GM23338 (cell line): Measurements from ENCODE around the gene ASB5. TPM values are rescaled to one million over a fixed set of nuclear protein-coding genes. Genes with fewer than 3 reads are reported as not detected.

Source experiments
- ATAC-seq: fragments of 200-7000 bp; cut with Tn5 transposase; 3 replicates; pipeline ENCODE4 v1.9.1; 2020
- DNase-seq: peaks from one replicate; pipeline ENCODE4 v3.0.0-alpha.2; 2015; ENCODE audit warnings: low spot score
- H2AFZ ChIP-seq: fragments of 200-600 bp; sonication (generic); 2 replicates; pipeline ENCODE4 v1.8.0; 2016; ENCODE audit warnings: antibody characterized with exemption, mild to moderate bottlenecking, moderate library complexity
- H3F3A ChIP-seq: fragments of 200-600 bp; sonication (generic); replicated peaks from 2 replicates; pipeline ENCODE4 v1.8.0; 2017; ENCODE audit warnings: antibody characterized with exemption, mixed run types, low read depth
- H3K27ac ChIP-seq: fragments of 200-600 bp; sonication (generic); 2 replicates; pipeline ENCODE4 v1.6.1; 2016; ENCODE audit warnings: low read depth
- H3K27me3 ChIP-seq: fragments of 200-600 bp; sonication (generic); 2 replicates; pipeline ENCODE4 v1.8.0; 2016; ENCODE audit warnings: mild to moderate bottlenecking, mixed run types, moderate library complexity; ENCODE audit not compliant: insufficient read depth
- H3K36me3 ChIP-seq: fragments of 200-600 bp; sonication (generic); 2 replicates; pipeline ENCODE4 v1.8.0; 2016; ENCODE audit warnings: mild to moderate bottlenecking; ENCODE audit not compliant: insufficient read depth
- H3K4me1 ChIP-seq: fragments of 200-600 bp; sonication (generic); 2 replicates; pipeline ENCODE4 v1.8.0; 2016; ENCODE audit warnings: mild to moderate bottlenecking, moderate library complexity; ENCODE audit not compliant: insufficient read depth
- H3K4me2 ChIP-seq: fragments of 200-600 bp; sonication (generic); 2 replicates; pipeline ENCODE4 v1.7.1; 2017; ENCODE audit warnings: mixed run types
- H3K4me3 ChIP-seq: fragments of 200-600 bp; sonication (generic); 2 replicates; pipeline ENCODE4 v1.6.1; 2016; ENCODE audit warnings: mixed run types
- H3K79me2 ChIP-seq: fragments of 200-600 bp; sonication (generic); replicated peaks from 2 replicates; pipeline ENCODE4 v1.8.0; 2017; ENCODE audit warnings: mild to moderate bottlenecking; ENCODE audit not compliant: insufficient read depth
- H3K9me2 ChIP-seq: fragments of 200-600 bp; sonication (generic); 2 replicates; pipeline ENCODE4 v1.8.0; 2017; ENCODE audit not compliant: insufficient read depth
- H4K20me1 ChIP-seq: fragments of 200-600 bp; sonication (generic); replicated peaks from 2 replicates; pipeline ENCODE4 v1.8.0; 2017; ENCODE audit warnings: mild to moderate bottlenecking; ENCODE audit not compliant: insufficient read depth
- H3K27ac Mint-ChIP-seq: 2 replicates; pipeline ENCODE4 v1.8.0; 2020; ENCODE audit warnings: inconsistent platforms, mild to moderate bottlenecking, moderate library complexity, mixed read lengths
- H3K27me3 Mint-ChIP-seq: 3 replicates; pipeline ENCODE4 v1.8.0; 2022; ENCODE audit warnings: low read depth, mild to moderate bottlenecking, moderate library complexity, mixed read lengths, inconsistent platforms; ENCODE audit not compliant: insufficient read depth, poor library complexity
- H3K36me3 Mint-ChIP-seq: 3 replicates; pipeline ENCODE4 v1.8.0; 2021; ENCODE audit warnings: low read depth, mild to moderate bottlenecking, inconsistent platforms, moderate library complexity, mixed read lengths
- H3K4me1 Mint-ChIP-seq: 3 replicates; pipeline ENCODE4 v1.8.0; 2020; ENCODE audit warnings: mild to moderate bottlenecking, inconsistent platforms, mixed read lengths
- H3K4me3 Mint-ChIP-seq: 3 replicates; pipeline ENCODE4 v1.8.0; 2021; ENCODE audit warnings: moderate library complexity, mild to moderate bottlenecking, inconsistent platforms, mixed read lengths
- H3K9me3 Mint-ChIP-seq: 3 replicates; pipeline ENCODE4 v1.8.0; 2020; ENCODE audit warnings: moderate library complexity, mild to moderate bottlenecking, inconsistent platforms, mixed read lengths
- CREB1 ChIP-seq: fragments of 250-450 bp; sonication (Bioruptor Pico); IDR thresholded peaks from 2 replicates; pipeline ENCODE4 v1.5.0; 2020; ENCODE audit warnings: low read depth, mild to moderate bottlenecking, moderate library complexity
- EZH2 ChIP-seq: fragments of 200-600 bp; sonication (generic); IDR thresholded peaks from one replicate; pipeline ENCODE4 v1.8.0; 2017; ENCODE audit warnings: antibody characterized with exemption, mild to moderate bottlenecking, low read depth; ENCODE audit not compliant: unreplicated experiment
- EZH2phosphoT487 ChIP-seq: fragments of 200-600 bp; sonication (generic); IDR thresholded peaks from one replicate; pipeline ENCODE4 v1.8.1; 2018; ENCODE audit warnings: antibody characterized with exemption; ENCODE audit not compliant: unreplicated experiment
- STAT1 ChIP-seq: IDR thresholded peaks from one replicate; pipeline ENCODE4 v1.6.1; 2016; ENCODE audit warnings: antibody characterized with exemption; ENCODE audit not compliant: unreplicated experiment
- ZNF331 ChIP-seq: fragments of 250-450 bp; sonication (Bioruptor Pico); IDR thresholded peaks from 2 replicates; pipeline ENCODE4 v1.5.0; 2020; ENCODE audit warnings: low read depth, mild to moderate bottlenecking, moderate library complexity
- polyA plus RNA-seq: library from polyadenylated mRNA; unstranded; fragments of >200 nt; fragmentation: Nextera tagmentation; extraction: Ambion mirVana; gene quantifications from 2 replicates; pipeline ENCODE4 v1.2.1, GENCODE V29; 2016
- total RNA-seq: library from RNA; depleted of rRNA; stranded (reverse); fragments of >200 nt; shearing (Covaris generic); gene quantifications from 2 replicates; pipeline ENCODE4 v1.2.3, GENCODE V29; 2014
- TF ChIP-seq, protein P1 (sequence below), 2 experiments: fragments of 200-600 bp in 1 of 2; sonication (generic) in 1 of 2; conservative IDR thresholded peaks; 2 replicates each; pipeline versions ENCODE4 v1.5.1 to v1.6.1; 2016 to 2017; ENCODE audit warnings: antibody characterized with exemption in 2 of 2, low read depth in 2 of 2, mild to moderate bottlenecking in 2 of 2, moderate library complexity in 1 of 2
- TF ChIP-seq, protein P2 (sequence below): fragments of 250-450 bp; sonication (Bioruptor Pico); IDR thresholded peaks from 2 replicates; pipeline ENCODE4 v1.5.0; 2020; ENCODE audit warnings: mild to moderate bottlenecking, moderate library complexity
- TF ChIP-seq, protein P3 (sequence below): IDR thresholded peaks from 2 replicates; pipeline ENCODE4 v1.6.1; 2016; ENCODE audit warnings: antibody characterized with exemption

Gene ASB5
- total and polyA plus RNA-seq, 2 experiments from 2014 or later = not detected

DNA sequence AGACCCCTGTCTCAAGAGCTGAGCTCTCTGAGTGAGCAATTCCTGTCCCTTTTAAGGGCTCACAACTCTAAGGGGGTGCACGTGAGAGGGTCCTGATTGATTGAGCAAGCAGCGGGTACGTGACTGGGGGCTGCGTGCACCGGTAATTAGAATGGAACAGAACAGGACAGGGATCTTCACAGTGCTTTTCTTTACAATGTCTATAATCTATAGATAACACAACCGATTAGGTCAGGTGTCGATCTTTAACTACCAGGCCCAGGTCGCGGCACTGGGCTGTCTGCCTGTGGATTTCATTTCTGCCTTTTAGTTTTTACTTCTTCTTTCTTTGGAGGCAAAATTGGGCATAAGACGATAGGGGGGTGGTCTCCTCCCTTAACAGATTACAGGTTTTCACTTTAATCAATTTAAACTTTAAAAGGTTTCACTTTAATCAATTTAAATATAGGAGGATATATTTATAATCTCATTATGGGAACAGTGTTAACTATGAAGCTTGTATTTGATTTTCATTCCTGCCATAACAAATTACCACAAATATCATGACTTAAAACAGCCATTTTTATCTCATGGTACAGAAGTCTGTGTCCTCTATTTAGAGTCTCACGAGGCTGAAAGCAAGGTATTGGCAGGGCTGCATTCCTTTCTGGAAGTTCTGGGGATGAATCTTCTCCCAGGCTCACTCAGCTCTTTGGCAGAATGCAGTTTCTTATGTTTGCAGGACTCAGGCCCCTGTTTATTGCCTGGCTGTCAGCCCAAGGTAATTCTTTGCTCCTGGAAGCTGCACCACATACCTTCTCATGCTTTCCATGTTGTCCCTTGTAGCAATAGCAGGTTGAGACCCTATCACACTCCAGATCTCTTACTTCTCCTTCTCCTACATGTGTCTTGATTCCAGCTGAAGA, 78.9 kb downstream of the ASB5 start (continued):
- TF ChIP-seq, protein P1, sequence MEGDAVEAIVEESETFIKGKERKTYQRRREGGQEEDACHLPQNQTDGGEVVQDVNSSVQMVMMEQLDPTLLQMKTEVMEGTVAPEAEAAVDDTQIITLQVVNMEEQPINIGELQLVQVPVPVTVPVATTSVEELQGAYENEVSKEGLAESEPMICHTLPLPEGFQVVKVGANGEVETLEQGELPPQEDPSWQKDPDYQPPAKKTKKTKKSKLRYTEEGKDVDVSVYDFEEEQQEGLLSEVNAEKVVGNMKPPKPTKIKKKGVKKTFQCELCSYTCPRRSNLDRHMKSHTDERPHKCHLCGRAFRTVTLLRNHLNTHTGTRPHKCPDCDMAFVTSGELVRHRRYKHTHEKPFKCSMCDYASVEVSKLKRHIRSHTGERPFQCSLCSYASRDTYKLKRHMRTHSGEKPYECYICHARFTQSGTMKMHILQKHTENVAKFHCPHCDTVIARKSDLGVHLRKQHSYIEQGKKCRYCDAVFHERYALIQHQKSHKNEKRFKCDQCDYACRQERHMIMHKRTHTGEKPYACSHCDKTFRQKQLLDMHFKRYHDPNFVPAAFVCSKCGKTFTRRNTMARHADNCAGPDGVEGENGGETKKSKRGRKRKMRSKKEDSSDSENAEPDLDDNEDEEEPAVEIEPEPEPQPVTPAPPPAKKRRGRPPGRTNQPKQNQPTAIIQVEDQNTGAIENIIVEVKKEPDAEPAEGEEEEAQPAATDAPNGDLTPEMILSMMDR (conservative IDR thresholded peaks at IDR 0.05; ENCODE audit: low read depth in 2 of 2) = no peak

DNA sequence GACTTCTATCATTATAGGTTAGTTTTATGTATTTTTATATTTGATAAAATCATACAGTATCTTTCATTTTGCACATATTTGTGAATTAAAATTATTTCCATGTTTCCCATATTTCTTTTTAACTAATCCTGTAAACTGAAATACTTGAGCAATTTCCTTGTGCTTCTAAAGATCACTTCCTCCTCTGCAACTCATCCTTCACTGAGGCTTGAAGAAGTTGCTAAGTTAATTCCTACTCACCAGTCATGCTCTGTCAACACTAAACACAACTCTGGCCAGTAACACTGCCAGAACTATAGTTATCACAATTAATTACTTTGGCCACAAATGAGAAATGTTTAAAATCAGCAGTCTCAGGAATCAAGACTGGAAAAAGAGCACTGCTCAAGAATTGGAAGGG, 80.4 kb downstream of the ASB5 start:
- no peak overlapping the region for H3K4me3 ChIP-seq
- Mint-ChIP-seq H3K27ac (no peak overlapping the region), H3K27me3 (no peaks in the 10 kb centered on the region), H3K4me1 (peaks cover 44% of the 10 kb centered on the region), H3K4me3 (no peak overlapping the region), H3K36me3 (no peaks in the 10 kb centered on the region), H3K9me3 (no peaks in the 10 kb centered on the region)
- no peak overlapping the region for H2AFZ ChIP-seq
- H3F3A ChIP-seq = no peaks in the 10 kb centered on the region
- no peak overlapping the region for H3K27ac ChIP-seq
- peaks cover 13% of the 10 kb centered on the region for H3K4me1 ChIP-seq
- H3K36me3 ChIP-seq = no peaks in the 10 kb centered on the region
- H3K4me2 ChIP-seq = no peak overlapping the region
- ATAC-seq (no peak), DNase-seq (no peak)
- H3K27me3 ChIP-seq = no peaks in the 10 kb centered on the region
- H3K79me2 ChIP-seq = no peaks in the 10 kb centered on the region
- no peaks in the 10 kb centered on the region for H4K20me1 ChIP-seq
- no peaks in the 10 kb centered on the region for H3K9me2 ChIP-seq
- no peak for TF ChIP-seq CREB1 (CRISPR knock-in tag)
- TF ChIP-seq, protein P1 (conservative IDR thresholded peaks at IDR 0.05; ENCODE audit: low read depth in 2 of 2) = no peak
- no peak for TF ChIP-seq STAT1
- TF ChIP-seq, protein P2, sequence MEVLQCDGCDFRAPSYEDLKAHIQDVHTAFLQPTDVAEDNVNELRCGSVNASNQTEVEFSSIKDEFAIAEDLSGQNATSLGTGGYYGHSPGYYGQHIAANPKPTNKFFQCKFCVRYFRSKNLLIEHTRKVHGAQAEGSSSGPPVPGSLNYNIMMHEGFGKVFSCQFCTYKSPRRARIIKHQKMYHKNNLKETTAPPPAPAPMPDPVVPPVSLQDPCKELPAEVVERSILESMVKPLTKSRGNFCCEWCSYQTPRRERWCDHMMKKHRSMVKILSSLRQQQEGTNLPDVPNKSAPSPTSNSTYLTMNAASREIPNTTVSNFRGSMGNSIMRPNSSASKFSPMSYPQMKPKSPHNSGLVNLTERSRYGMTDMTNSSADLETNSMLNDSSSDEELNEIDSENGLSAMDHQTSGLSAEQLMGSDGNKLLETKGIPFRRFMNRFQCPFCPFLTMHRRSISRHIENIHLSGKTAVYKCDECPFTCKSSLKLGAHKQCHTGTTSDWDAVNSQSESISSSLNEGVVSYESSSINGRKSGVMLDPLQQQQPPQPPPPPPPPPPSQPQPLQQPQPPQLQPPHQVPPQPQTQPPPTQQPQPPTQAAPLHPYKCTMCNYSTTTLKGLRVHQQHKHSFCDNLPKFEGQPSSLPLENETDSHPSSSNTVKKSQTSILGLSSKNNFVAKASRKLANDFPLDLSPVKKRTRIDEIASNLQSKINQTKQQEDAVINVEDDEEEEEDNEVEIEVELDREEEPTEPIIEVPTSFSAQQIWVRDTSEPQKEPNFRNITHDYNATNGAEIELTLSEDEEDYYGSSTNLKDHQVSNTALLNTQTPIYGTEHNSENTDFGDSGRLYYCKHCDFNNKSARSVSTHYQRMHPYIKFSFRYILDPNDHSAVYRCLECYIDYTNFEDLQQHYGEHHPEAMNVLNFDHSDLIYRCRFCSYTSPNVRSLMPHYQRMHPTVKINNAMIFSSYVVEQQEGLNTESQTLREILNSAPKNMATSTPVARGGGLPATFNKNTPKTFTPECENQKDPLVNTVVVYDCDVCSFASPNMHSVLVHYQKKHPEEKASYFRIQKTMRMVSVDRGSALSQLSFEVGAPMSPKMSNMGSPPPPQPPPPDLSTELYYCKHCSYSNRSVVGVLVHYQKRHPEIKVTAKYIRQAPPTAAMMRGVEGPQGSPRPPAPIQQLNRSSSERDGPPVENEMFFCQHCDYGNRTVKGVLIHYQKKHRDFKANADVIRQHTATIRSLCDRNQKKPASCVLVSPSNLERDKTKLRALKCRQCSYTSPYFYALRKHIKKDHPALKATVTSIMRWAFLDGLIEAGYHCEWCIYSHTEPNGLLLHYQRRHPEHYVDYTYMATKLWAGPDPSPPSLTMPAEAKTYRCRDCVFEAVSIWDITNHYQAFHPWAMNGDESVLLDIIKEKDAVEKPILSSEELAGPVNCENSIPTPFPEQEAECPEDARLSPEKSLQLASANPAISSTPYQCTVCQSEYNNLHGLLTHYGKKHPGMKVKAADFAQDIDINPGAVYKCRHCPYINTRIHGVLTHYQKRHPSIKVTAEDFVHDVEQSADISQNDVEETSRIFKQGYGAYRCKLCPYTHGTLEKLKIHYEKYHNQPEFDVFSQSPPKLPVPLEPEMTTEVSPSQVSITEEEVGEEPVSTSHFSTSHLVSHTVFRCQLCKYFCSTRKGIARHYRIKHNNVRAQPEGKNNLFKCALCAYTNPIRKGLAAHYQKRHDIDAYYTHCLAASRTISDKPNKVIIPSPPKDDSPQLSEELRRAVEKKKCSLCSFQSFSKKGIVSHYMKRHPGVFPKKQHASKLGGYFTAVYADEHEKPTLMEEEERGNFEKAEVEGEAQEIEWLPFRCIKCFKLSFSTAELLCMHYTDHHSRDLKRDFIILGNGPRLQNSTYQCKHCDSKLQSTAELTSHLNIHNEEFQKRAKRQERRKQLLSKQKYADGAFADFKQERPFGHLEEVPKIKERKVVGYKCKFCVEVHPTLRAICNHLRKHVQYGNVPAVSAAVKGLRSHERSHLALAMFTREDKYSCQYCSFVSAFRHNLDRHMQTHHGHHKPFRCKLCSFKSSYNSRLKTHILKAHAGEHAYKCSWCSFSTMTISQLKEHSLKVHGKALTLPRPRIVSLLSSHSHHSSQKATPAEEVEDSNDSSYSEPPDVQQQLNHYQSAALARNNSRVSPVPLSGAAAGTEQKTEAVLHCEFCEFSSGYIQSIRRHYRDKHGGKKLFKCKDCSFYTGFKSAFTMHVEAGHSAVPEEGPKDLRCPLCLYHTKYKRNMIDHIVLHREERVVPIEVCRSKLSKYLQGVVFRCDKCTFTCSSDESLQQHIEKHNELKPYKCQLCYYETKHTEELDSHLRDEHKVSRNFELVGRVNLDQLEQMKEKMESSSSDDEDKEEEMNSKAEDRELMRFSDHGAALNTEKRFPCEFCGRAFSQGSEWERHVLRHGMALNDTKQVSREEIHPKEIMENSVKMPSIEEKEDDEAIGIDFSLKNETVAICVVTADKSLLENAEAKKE = no peak
- no peak for TF ChIP-seq EZH2
- no peak for TF ChIP-seq EZH2phosphoT487
- TF ChIP-seq, protein P3, sequence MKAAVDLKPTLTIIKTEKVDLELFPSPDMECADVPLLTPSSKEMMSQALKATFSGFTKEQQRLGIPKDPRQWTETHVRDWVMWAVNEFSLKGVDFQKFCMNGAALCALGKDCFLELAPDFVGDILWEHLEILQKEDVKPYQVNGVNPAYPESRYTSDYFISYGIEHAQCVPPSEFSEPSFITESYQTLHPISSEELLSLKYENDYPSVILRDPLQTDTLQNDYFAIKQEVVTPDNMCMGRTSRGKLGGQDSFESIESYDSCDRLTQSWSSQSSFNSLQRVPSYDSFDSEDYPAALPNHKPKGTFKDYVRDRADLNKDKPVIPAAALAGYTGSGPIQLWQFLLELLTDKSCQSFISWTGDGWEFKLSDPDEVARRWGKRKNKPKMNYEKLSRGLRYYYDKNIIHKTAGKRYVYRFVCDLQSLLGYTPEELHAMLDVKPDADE = no peak
- no peak for TF ChIP-seq ZNF331 (CRISPR knock-in tag)
